Activated B cell treated with CpG ODN at 0.5 μM for 24 hours (primary cell): ENCODE data around the gene ITGB8. TPM values are rescaled to one million over a fixed set of nuclear protein-coding genes. Genes with fewer than 3 reads are reported as not detected.

Experiments
- ATAC-seq: fragments of 200-7000 bp; cut with Tn5 transposase; one replicate; pipeline ENCODE4 v1.10.0; 2021; ENCODE audit warnings: low read depth, mild to moderate bottlenecking, moderate library complexity
- CTCF ChIA-PET: fragments of 350-600 bp; sonication (Branson Sonifier 250); formaldehyde crosslinking; loops from one replicate; lab custom pipeline; 2021; ENCODE audit warnings: antibody characterized with exemption; lab: Charles Lee
- POLR2A ChIA-PET: fragments of 350-600 bp; sonication (Branson Sonifier 250); formaldehyde crosslinking; loops from one replicate; lab custom pipeline; 2021; ENCODE audit warnings: antibody characterized with exemption; lab: Charles Lee
- DNase-seq: peaks from one replicate; pipeline ENCODE4 v3.0.0; 2022
- H3K27ac Mint-ChIP-seq: one replicate; pipeline ENCODE4 v1.8.0; 2020; ENCODE audit warnings: mixed read lengths
- H3K27me3 Mint-ChIP-seq: one replicate; pipeline ENCODE4 v1.8.0; 2021; ENCODE audit warnings: mixed read lengths
- H3K36me3 Mint-ChIP-seq: one replicate; pipeline ENCODE4 v1.8.0; 2021; ENCODE audit warnings: low read depth, mixed read lengths
- H3K4me1 Mint-ChIP-seq: one replicate; pipeline ENCODE4 v1.8.0; 2021; ENCODE audit warnings: mixed read lengths
- H3K4me3 Mint-ChIP-seq: one replicate; pipeline ENCODE4 v1.8.0; 2020; ENCODE audit warnings: mild to moderate bottlenecking, mixed read lengths
- H3K9me3 Mint-ChIP-seq: one replicate; pipeline ENCODE4 v1.8.0; 2020; ENCODE audit warnings: mixed read lengths
- CTCF ChIP-seq: fragments of 200-600 bp; IDR thresholded peaks from one replicate; pipeline ENCODE4 v1.8.0; 2022; ENCODE audit warnings: antibody characterized with exemption, mild to moderate bottlenecking
- intact Hi-C: fragments of 100-400 bp; cut with micrococcal nuclease; formaldehyde crosslinking; loops from one replicate; pipeline ENCODE4 v1.15.1; 2024
- total RNA-seq: library from RNA; stranded (reverse); gene quantifications from 2 replicates; pipeline ENCODE4 v1.2.3, GENCODE V29; 2022

The ITGB8 gene
- total RNA-seq, 1 donor from 2014 or later, result 0.75 TPM

- POLR2A ChIA-PET, result no interaction called here
- CTCF ChIA-PET, result no interaction called here
- no peaks in the 10 kb centered on the region for H3K27me3 Mint-ChIP-seq
- no peak overlapping the region for H3K4me3 Mint-ChIP-seq
- H3K9me3 Mint-ChIP-seq, result peaks cover 5% of the 10 kb centered on the region
- no peaks in the 10 kb centered on the region for H3K36me3 Mint-ChIP-seq
- intact Hi-C loops, result no loop called here
- ATAC-seq, result no peak
- no peak overlapping the region for H3K27ac Mint-ChIP-seq
- DNase-seq, result no peak
- H3K4me1 Mint-ChIP-seq, result peaks cover 36% of the 10 kb centered on the region
- no peak for TF ChIP-seq CTCF
These were observed 34.3 kb upstream of the ITGB8 start for GRCh38 chr7:20296444-20296843.

GRCh38 chr7:20296901-20297300, 33.8 kb upstream of the ITGB8 start:
- Mint-ChIP-seq H3K4me3 (no peak overlapping the region), H3K9me3 (peaks cover 5% of the 10 kb centered on the region), H3K27me3 (no peaks in the 10 kb centered on the region), H3K27ac (no peak overlapping the region), H3K4me1 (peaks cover 38% of the 10 kb centered on the region), H3K36me3 (no peaks in the 10 kb centered on the region)
- DNase-seq (no peak), ATAC-seq (no peak)
- intact Hi-C loops, result no loop called here
- TF ChIP-seq CTCF, result no peak
- POLR2A ChIA-PET, result no interaction called here
- CTCF ChIA-PET, result no interaction called here

- CTCF ChIA-PET, result no interaction called here
- Mint-ChIP-seq H3K4me1 (peaks cover 38% of the 10 kb centered on the region), H3K4me3 (peak overlapping the region; percentile 16), H3K27me3 (no peaks in the 10 kb centered on the region), H3K27ac (peak overlapping the region; percentile 75), H3K36me3 (no peaks in the 10 kb centered on the region), H3K9me3 (peaks cover 5% of the 10 kb centered on the region)
- ATAC-seq (peak; percentile 28), DNase-seq (no peak)
- intact Hi-C loops, result loop anchor here (1.0 kb wide), 1 partner anchor 59 kb away; no protein-coding TSS in a partner anchor
- POLR2A ChIA-PET, result no interaction called here
- no peak for TF ChIP-seq CTCF
These were observed 32.2 kb upstream of the ITGB8 start for GRCh38 chr7:20298486-20298901.

GRCh38 chr7:20299145-20299544, 31.6 kb upstream of the ITGB8 start:
- no peak for TF ChIP-seq CTCF
- no peak overlapping the region for H3K4me3 Mint-ChIP-seq
- POLR2A ChIA-PET, result interaction anchor here (1.5 kb wide), 1 partner anchor 79 kb away, joined by 6 read pairs; no protein-coding TSS in a partner anchor
- intact Hi-C loops, result no loop called here
- H3K36me3 Mint-ChIP-seq, result no peaks in the 10 kb centered on the region
- peaks cover 5% of the 10 kb centered on the region for H3K9me3 Mint-ChIP-seq
- peaks cover 40% of the 10 kb centered on the region for H3K4me1 Mint-ChIP-seq
- CTCF ChIA-PET, result interaction anchor here (2.0 to 2.5 kb wide), 2 partner anchors 12 to 126 kb away, joined by 8 read pairs; no protein-coding TSS in a partner anchor
- peak overlapping the region; percentile 59 for H3K27ac Mint-ChIP-seq
- DNase-seq, result no peak
- no peaks in the 10 kb centered on the region for H3K27me3 Mint-ChIP-seq
- ATAC-seq, result no peak

GRCh38 chr7:20299647-20300312, 30.9 kb upstream of the ITGB8 start:
- TF ChIP-seq CTCF, result no peak
- intact Hi-C loops, result no loop called here
- Mint-ChIP-seq H3K9me3 (peaks cover 4% of the 10 kb centered on the region), H3K4me1 (peaks cover 42% of the 10 kb centered on the region), H3K4me3 (no peak overlapping the region), H3K36me3 (no peaks in the 10 kb centered on the region), H3K27ac (peak overlapping the region; percentile 59), H3K27me3 (no peaks in the 10 kb centered on the region)
- peak; percentile 14 for ATAC-seq
- ChIA-PET CTCF (interaction anchor here (1.3 to 2.5 kb wide), 3 partner anchors 11 to 127 kb away, joined by 3 to 8 read pairs (median 8); no protein-coding TSS in a partner anchor), POLR2A (interaction anchor here (1.3 to 1.5 kb wide), 2 partner anchors 17 to 79 kb away, joined by 3 to 6 read pairs; no protein-coding TSS in a partner anchor)
- DNase-seq, result no peak
